ENCODE measurements around the gene AASDH.

AASDH gene

GRCh38 chr4:56345458-56345857 is 41.8 kb downstream of the AASDH start:
- H3K4me3 ChIP-seq (ENCODE audit: low read length) = no peak overlapping the region
- TF ChIP-seq CTCF (IDR thresholded peaks at IDR 0.05; ENCODE audit: insufficient read depth, low read depth, low read length, missing control alignments) = no peak
- no peak for DNase-seq (ENCODE audit: low read depth)

GRCh38 chr4:56342746-56343145 is 44.5 kb downstream of the AASDH start:
- no peak overlapping the region for H3K4me3 ChIP-seq (ENCODE audit: low read length)
- no peak for TF ChIP-seq CTCF (IDR thresholded peaks at IDR 0.05; ENCODE audit: insufficient read depth, low read depth, low read length, missing control alignments)
- no peak for DNase-seq (ENCODE audit: low read depth)

GRCh38 chr4:56330691-56331090 is 56.6 kb downstream of the AASDH start:
- no peak for DNase-seq (ENCODE audit: low read depth)
- no peak overlapping the region for H3K4me3 ChIP-seq (ENCODE audit: low read length)
- no peak for TF ChIP-seq CTCF (IDR thresholded peaks at IDR 0.05; ENCODE audit: insufficient read depth, low read depth, low read length, missing control alignments)

GRCh38 chr4:56326363-56326762 is 60.9 kb downstream of the AASDH start:
- H3K4me3 ChIP-seq (ENCODE audit: low read length) = no peak overlapping the region
- TF ChIP-seq CTCF (IDR thresholded peaks at IDR 0.05; ENCODE audit: insufficient read depth, low read depth, low read length, missing control alignments) = no peak
- DNase-seq (ENCODE audit: low read depth) = peak; percentile 57

GRCh38 chr4:56324011-56324610 is 63.2 kb downstream of the AASDH start:
- no peak overlapping the region for H3K4me3 ChIP-seq (ENCODE audit: low read length)
- DNase-seq (ENCODE audit: low read depth) = no peak
- no peak for TF ChIP-seq CTCF (IDR thresholded peaks at IDR 0.05; ENCODE audit: insufficient read depth, low read depth, low read length, missing control alignments)

- no peak overlapping the region for H3K4me3 ChIP-seq (ENCODE audit: low read length)
- no peak for DNase-seq (ENCODE audit: low read depth)
- no peak for TF ChIP-seq CTCF (IDR thresholded peaks at IDR 0.05; ENCODE audit: insufficient read depth, low read depth, low read length, missing control alignments)
Measured at GRCh38 chr4:56323327-56323726, 64.0 kb downstream of the AASDH start.

GRCh38 chr4:56321251-56321650 is 66.0 kb downstream of the AASDH start:
- no peak for DNase-seq (ENCODE audit: low read depth)
- no peak for TF ChIP-seq CTCF (IDR thresholded peaks at IDR 0.05; ENCODE audit: insufficient read depth, low read depth, low read length, missing control alignments)
- H3K4me3 ChIP-seq (ENCODE audit: low read length) = no peak overlapping the region

All from epithelial cell of esophagus (primary cell).